Neural crest cell (in vitro differentiated cells): Measurements from ENCODE around the gene RALA. TPM values are rescaled to one million over a fixed set of nuclear protein-coding genes. Genes with fewer than 3 reads are reported as not detected.

Experiments used
- DNase-seq: peaks from one replicate; pipeline ENCODE4 v3.0.0; 2021; ENCODE audit warnings: low read depth, mixed read lengths, low spot score
- H3K27ac Mint-ChIP-seq: one replicate; pipeline ENCODE4 v1.8.0; 2021; ENCODE audit warnings: mild to moderate bottlenecking, mixed read lengths; ENCODE audit not compliant: unreplicated experiment
- H3K27me3 Mint-ChIP-seq: 2 replicates; pipeline ENCODE4 v1.8.0; 2021; ENCODE audit warnings: low read depth, mild to moderate bottlenecking, mixed read lengths
- H3K36me3 Mint-ChIP-seq: 2 replicates; pipeline ENCODE4 v1.8.0; 2021; ENCODE audit warnings: low read depth, mild to moderate bottlenecking, mixed read lengths
- H3K4me1 Mint-ChIP-seq: 2 replicates; pipeline ENCODE4 v1.8.0; 2021; ENCODE audit warnings: mixed read lengths
- H3K4me3 Mint-ChIP-seq: one replicate; pipeline ENCODE4 v1.8.0; 2021; ENCODE audit warnings: mild to moderate bottlenecking, mixed read lengths
- H3K9me3 Mint-ChIP-seq: 2 replicates; pipeline ENCODE4 v1.8.0; 2021; ENCODE audit warnings: mixed read lengths
- total RNA-seq: library from RNA; stranded (reverse); gene quantifications from 2 replicates; pipeline ENCODE4 v1.2.1, GENCODE V29; 2021
- TF ChIP-seq, protein P1 (sequence below): fragments of 200-600 bp; sonication (generic); conservative IDR thresholded peaks from 2 replicates; pipeline ENCODE4 v1.5.0; 2021; ENCODE audit warnings: antibody characterized with exemption, mild to moderate bottlenecking

Gene RALA
- total RNA-seq, 1 donor from 2014 or later: 39.2 TPM

DNA sequence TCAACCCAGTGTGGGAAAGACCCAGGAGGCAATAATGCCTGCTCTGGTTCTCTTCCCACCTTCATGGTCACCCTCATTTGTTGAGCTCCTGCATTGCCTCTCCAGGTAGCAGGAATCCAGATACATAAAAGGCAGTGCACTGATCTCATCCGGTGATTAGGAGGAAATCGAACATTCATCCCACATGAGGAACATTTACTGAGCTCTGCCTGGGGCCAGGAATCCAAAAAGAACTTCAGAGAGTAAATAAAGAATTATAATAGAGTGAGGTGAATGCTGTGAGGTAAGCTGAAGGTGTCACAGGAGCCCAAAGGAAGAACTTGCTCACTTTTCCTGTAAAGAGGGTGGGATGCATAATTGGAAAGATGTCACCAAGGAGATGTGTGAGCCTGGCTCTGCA is 121.2 kb downstream of the RALA start:
- Mint-ChIP-seq H3K27ac (no peak overlapping the region), H3K36me3 (no peaks in the 10 kb centered on the region), H3K27me3 (no peaks in the 10 kb centered on the region), H3K9me3 (no peaks in the 10 kb centered on the region), H3K4me3 (no peak overlapping the region), H3K4me1 (peaks cover 10% of the 10 kb centered on the region)
- TF ChIP-seq, protein P1, sequence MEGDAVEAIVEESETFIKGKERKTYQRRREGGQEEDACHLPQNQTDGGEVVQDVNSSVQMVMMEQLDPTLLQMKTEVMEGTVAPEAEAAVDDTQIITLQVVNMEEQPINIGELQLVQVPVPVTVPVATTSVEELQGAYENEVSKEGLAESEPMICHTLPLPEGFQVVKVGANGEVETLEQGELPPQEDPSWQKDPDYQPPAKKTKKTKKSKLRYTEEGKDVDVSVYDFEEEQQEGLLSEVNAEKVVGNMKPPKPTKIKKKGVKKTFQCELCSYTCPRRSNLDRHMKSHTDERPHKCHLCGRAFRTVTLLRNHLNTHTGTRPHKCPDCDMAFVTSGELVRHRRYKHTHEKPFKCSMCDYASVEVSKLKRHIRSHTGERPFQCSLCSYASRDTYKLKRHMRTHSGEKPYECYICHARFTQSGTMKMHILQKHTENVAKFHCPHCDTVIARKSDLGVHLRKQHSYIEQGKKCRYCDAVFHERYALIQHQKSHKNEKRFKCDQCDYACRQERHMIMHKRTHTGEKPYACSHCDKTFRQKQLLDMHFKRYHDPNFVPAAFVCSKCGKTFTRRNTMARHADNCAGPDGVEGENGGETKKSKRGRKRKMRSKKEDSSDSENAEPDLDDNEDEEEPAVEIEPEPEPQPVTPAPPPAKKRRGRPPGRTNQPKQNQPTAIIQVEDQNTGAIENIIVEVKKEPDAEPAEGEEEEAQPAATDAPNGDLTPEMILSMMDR: no peak
- no peak for DNase-seq

DNA sequence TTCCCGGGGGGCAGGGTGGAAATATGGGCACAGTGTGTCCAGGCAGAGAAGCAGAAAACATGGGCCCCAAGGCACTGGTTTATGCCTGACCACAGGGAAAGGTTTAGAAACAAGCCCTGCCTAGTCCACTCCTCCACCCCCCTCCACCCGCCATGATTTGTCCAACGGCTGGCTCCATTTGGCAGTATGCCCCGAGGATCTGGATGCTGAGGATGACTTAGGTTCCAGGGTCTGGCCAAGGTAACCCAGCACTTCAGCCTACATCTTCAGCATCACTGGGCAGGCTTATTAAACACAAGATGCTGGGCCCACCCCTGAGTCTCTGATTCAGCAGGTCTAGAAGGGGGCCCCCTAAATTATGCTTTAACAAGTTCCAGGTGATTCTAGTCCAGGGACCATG is 121.9 kb downstream of the RALA start:
- Mint-ChIP-seq H3K27me3 (no peaks in the 10 kb centered on the region), H3K36me3 (no peaks in the 10 kb centered on the region), H3K9me3 (no peaks in the 10 kb centered on the region), H3K4me3 (no peak overlapping the region), H3K27ac (no peak overlapping the region), H3K4me1 (peaks cover 10% of the 10 kb centered on the region)
- no peak for DNase-seq
- TF ChIP-seq, protein P1: no peak

DNA sequence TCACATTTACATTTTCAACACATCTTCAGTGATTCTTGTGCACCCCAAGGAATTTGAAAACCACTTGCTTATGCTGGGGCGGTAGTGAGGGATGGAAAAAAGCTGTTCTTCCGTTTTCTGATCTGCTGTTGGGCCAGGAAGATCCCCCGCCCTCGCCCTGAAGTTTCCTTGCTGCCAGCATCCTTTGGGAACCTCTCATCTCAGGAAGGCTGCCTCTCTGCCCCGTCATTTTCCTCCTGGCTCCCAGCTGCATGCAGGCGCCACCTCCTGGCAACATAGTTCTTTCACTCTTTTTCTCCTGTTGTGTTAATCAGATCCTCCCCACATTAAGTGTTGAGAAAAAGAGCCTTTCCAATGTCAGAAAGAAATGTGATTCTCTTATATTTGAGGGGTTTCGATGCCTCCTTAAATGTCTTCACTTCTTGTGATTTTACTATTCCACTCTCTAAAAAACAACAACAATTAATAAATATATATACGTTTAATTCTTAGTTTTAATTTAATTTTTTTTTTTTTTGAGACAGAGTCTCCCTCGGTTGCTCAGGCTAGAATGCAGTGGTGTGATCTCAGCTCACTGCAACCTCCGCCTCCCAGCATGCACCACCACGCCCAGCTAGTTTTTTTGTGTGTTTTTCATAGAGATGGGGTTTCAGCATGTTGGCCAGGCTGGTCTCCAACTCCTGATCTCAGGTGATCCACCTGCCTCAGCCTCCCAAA is 122.9 kb downstream of the RALA start:
- Mint-ChIP-seq H3K4me3 (no peak overlapping the region), H3K9me3 (no peaks in the 10 kb centered on the region)

DNA sequence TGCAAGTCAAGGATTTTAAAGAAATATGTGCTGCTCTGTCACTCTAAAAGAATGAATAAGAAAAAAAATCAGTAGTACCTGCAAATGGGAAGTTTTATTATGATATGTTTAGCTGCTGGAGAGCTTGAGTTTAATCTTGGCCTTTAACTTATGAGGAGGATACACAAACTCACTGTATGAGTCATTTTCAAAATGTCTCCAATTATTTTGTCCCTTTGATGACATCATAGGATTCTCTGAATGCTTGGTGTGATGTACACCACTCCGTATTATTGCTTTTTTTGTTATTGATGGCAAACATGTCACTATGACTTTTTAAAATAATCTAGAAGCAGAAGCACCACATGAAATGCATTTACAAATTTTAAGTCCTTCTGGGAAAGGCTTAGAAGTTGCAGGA is 125.8 kb downstream of the RALA start:
- peaks cover 8% of the 10 kb centered on the region for H3K36me3 Mint-ChIP-seq
- peaks cover 6% of the 10 kb centered on the region for H3K4me1 Mint-ChIP-seq
- H3K27ac Mint-ChIP-seq: no peak overlapping the region
- H3K4me3 Mint-ChIP-seq: no peak overlapping the region
- H3K9me3 Mint-ChIP-seq: peaks cover 5% of the 10 kb centered on the region
- no peak for DNase-seq
- TF ChIP-seq, protein P1: no peak
- no peaks in the 10 kb centered on the region for H3K27me3 Mint-ChIP-seq

More for the DNA sequence above, 122.9 kb downstream of the RALA start:
- peaks cover 10% of the 10 kb centered on the region for H3K4me1 Mint-ChIP-seq
- H3K36me3 Mint-ChIP-seq: no peaks in the 10 kb centered on the region
- H3K27me3 Mint-ChIP-seq: no peaks in the 10 kb centered on the region
- DNase-seq: peak; percentile 70
- H3K27ac Mint-ChIP-seq: no peak overlapping the region
- TF ChIP-seq, protein P1: peak; percentile 79

DNA sequence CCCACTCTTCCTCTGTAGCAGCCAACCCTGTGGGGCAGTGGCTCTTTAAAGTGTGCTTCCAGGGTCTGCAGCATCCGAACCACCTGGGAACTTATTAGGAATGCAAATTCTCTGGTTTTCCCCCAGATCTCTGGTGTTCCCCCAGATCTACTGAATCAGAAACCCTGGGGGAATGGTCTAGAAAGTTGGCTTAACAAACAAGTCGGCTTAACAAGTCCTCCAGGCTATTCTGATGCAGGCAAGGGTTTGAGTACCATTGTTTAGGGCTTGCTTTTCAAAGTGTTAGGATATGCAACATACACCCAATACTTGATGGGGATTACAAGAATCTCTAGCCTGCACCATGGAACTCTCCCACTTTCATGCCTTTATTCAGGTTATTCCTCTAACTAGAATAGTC is 126.3 kb downstream of the RALA start:
- TF ChIP-seq, protein P1: no peak
- Mint-ChIP-seq H3K27me3 (no peaks in the 10 kb centered on the region), H3K9me3 (peaks cover 5% of the 10 kb centered on the region), H3K36me3 (peaks cover 11% of the 10 kb centered on the region), H3K27ac (no peak overlapping the region), H3K4me1 (peaks cover 10% of the 10 kb centered on the region), H3K4me3 (no peak overlapping the region)
- no peak for DNase-seq
